LHCN-M2 (cell line): ENCODE results near the gene EFCAB8. TPM values are rescaled to one million over a fixed set of nuclear protein-coding genes. Genes with fewer than 3 reads are reported as not detected.

ENCODE experiments used
- DNase-seq: peaks from one replicate; pipeline ENCODE4 v3.0.0-alpha.2; 2012; ENCODE audit warnings: low read depth
- total RNA-seq: library from RNA; depleted of rRNA; stranded (reverse); fragments of >200 nt; gene quantifications from 2 replicates; pipeline ENCODE4 v1.2.3, GENCODE V29; 2014

EFCAB8 gene
- total RNA-seq, 1 experiment from 2014 or later = 0.17 TPM

DNA sequence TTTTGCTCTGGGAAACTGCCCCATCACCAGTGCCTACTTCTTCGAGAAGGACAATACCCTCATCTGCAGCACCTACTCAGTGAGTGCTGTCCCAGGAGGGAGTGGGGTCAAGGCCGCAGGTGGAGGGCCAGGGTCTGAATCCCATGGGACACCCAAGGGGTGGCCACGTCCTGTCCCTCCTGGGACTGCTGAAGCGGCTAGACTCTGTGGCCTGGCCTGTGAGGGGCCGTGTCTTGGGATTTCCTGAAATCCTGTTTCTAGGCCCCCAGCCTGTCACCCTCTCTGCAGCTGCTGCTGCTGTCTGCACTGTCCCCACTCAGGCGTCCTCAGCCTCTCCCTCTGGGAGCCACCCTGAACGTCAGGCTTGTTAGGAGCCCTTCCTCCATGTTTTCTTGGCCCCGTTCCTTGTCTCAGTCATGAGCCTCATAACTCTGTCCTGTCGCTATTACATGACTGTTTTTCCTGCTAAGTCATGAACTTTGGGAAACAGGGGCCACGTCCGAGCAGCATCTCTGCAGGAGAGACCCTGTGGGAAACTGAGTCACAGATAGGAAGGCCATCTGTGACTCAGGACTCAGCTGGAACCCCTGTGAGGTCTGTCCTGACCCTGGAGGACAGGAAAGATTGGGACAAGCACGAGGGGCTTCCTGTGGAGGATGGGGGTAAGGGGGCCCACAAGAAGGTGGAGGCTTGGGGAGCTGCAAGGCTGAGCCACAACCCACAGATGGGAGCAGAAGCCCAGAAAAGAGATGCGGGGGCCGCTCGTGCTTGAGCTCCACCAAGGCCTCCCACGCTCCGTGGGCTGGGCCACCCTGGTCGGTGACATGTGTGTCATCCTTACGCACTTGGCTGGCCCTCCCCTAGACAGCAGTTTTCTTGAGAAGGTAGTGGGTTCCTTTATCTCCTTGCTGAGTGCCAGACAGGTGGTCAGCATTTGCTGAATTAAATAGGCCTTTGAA is 49.9 kb downstream of the EFCAB8 start:
- no peak for DNase-seq

DNA sequence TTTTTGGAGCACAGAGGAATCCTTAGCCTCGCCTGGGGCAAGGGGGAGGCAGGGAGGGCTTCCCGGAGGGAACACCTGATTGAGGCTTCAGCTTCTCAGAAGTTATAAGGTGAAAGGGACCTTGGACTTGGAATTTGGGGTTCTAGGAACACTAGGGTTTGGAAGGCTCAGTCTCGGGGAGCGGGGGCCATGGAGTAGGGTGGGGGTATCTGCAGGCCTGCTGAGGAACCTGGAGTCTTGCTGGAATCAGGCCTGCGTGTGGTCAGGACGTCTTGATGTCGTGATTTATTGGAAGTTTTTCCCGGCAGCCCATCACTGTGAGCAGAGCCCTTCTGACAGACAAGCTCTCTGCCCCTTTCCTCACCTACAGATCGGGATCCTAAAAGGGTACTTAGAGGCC is 50.7 kb downstream of the EFCAB8 start:
- DNase-seq = no peak

DNA sequence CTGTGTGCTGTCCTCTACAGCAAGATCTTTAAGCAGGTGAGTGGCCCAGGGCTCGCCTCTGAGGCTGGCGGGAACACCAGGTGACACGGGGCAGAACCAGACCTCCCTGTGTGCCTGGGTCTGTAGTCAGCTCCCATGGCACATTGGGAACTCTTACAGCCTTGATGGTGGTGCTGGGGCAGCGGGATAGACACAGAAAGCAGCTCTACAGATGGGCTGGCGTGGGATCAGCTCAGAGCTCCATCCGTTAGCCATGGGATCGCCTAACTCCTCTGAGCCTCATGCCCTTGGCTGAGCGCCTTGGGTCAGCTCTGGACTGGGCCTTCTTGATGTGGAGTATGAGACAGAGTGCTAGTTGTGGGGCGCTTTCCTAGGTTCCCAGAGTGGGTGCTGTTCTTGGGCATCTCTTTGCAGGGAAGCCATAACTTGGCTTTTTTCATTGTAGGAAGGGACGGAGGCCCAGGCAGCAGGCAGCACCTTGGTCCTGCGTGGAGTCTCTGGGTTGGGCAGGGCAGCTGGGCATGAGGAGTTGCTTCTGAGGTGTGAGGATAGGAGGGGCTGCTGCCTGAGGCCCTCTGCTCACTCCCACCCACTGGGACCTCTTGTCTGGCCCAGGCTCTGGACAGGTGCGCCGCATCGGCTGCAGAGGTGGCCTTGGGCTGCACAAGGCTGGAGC is 51.3 kb downstream of the EFCAB8 start:
- DNase-seq = no peak

DNA sequence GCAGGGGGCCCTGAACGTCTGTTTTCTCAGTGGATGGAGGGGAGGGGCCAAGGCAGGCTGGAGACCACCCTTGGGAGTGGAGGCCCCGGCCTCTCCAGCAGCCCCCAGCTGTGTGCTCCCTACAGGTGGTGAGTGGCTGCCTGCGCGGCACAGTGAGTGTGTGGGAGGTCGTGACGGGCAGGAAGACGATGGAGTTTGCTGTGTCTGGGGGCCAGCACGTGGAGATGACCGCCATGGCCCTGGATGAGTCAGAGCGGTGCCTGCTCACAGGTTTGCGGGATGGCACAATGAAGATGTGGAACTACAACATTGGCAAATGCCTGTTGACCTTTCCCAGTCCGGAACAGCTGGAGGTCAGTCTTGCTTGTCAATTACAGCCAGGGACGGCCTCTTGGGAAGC is 52.6 kb downstream of the EFCAB8 start:
- DNase-seq = peak; percentile 22

DNA sequence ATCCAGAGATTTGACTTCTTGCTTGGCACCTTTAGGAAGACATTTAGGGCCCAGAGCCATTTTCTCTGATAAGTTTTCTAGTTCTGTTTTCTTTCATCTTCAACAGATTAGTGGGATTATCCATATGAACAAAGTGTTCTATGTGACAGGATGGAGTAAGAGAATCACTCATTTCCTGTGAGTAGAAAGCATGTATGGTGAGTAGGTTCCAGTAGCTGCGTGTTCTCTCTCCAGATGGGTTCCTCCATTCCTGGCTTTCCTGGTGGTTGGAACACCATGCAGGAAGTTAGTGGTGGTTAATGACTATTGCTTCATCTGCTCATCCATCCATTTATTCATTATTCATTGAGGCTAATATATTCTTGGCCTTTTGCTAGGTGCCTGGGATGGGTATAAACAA is 54.0 kb downstream of the EFCAB8 start:
- no peak for DNase-seq

DNA sequence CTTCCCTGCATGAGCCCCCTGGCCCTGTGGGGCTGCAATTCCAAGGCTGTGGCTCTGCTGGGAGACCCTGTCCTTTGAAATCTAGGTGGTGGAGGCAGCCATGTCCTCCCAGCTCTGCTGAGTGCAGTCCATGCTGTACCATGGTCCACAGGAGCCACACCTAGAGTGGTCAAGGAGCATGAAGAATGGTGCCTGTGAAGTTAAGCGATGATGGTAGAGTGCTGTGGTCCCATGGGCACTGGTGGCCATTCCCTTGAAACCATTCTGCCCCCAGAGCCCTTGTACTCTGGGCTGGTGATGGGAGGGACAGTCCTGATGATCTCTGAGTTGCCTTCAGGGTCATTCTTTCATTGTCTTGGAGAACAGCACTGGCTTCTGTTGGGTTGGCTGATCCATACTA is 55.3 kb downstream of the EFCAB8 start:
- no peak for DNase-seq

DNA sequence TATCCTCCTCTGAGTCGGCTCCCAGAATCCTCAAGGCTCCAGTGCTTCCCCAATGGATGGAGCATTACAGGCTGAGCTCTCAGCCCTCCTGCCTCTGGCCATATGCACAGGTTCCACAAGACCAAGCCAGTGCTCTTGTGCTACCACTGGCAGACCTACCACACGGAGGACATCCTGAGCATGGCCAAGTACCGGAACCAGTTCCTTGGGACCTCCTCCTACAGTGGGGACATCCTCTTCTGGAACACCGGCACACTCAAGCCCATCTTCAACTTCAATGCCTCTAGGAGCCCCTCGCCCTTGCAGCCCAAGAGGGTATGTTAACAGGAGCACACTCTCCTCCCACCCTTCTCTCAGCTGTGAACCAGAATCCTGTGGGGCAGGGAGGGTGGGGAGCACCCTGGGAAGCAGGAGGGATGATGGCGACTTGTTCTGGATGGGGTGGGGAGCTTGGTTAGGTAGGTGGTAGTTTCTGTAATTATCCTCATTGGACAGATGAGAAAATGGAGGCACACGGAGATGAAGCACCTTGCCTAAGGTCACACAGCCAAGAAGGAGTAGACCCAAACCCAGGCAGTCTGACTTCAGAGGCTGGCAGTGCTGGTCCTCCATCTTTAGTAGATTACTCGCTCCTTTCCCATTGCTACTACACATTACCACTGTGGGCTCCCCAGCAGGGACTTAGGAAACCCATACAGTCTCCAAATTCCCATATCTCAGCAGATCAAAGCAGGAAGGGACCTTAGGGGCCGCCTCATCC is 58.6 kb downstream of the EFCAB8 start:
- DNase-seq = no peak

DNA sequence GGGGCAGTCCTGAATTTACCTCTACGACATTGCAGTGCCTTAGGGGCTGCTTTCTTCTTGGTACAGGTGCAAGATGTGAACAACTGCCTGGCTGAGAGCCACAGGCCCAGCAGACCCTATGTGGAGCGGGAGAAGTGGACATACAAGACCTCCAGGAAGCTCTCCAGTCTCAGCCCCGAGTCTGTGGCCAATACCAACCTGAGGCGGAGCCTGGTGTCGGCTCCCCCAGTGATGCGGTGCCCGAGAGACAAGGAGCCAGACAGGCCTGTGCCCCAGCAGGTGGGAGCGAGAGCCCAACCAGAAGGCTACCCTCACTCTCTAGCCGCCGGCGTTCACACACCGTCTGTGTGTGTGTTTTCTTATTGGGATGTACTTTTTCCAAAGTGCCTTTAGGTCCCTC is 59.6 kb downstream of the EFCAB8 start:
- DNase-seq = no peak

DNA sequence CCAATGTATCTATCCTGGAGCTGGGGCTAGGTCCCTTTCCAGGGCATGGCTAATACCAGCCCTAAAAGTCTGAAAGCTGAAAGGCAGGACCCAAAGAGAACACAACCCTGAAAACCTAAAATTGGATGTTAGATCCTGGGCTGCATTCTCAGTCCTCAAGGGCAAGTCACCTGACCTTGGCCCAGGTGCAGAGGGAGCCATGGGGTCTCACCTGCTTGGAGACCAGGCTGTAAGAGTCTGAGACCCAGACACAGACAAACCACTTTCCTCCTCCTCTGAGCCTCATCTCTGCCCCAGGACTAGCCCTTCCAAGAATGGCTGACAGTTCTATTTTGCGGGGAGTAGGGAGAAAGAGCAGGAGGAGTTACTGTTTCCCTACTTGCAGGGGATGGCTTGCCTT is 60.0 kb downstream of the EFCAB8 start:
- DNase-seq = no peak

DNA sequence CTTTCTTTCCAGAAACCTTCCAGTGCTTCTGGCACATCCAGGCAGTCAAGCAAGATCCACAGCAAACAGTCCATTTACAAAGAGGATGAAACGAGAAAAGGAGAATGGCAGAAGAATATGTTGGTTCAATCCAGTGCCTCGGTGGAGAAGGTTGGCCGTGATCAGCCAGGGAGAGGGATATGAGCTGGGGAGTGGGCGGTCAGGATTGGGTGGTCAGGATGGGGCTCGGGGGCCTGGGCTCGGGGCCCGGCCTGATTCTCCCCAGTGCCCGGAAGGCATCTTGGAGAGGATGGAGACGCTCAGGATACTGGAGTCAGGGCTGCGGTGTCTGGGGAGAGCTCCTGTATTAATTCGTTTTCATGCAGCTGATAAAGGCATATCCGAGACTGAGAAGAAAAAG is 61.3 kb downstream of the EFCAB8 start:
- DNase-seq = no peak

DNA sequence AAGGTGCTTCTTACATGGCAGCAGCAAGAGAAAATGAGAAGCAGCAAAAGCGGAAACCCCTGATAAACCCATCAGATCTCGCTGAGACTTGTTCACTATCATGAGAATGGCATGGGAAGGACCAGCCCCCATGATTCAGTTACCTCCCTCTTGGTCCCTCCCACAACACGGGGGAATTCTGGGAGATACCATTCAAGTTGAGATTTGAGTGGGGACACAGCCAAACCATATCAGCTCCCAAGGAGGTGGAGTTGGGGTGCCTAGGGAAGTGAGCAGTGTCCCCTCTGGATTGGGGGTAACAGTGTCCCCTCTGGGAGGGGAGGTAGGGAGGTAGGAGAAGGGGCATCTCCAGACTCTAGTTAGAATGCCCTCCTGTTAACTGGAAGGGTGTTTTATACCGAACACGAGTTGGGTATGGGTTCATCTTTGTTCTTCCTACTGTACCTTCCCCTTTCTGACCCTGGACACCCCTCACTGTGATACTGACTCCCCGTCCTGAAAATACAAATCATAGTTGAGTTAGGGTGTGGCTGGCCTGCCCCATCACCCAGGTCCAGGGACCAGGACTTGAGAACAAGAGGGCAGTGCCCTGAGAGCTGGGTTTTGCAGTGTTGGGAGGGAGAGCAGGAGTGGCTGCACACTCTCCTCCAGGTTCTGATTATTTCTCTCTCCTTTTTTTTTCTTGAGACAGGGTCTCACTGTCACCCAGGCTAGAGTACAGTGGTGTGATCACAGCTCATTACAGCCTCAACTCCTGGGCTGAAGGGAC is 62.0 kb downstream of the EFCAB8 start:
- DNase-seq = no peak

DNA sequence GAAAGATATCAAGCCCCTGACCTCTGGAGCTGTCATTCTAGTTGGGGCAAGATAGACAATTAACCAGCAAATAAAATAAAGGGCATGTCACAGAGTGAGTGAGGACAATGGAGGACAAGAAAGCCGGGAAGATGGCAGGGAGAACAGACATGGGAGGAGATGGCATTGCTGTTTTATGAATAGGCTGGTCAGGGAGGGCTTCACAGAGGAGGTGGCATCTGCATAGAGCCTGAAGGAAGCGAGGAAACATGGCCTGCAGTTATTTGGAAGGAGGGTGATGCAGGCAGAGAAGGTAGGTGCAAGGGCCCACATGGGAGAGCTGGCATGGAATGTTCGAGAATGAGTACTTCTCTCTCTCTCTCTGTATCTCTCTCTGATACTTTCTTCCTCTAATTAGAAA is 63.7 kb downstream of the EFCAB8 start:
- DNase-seq = no peak

DNA sequence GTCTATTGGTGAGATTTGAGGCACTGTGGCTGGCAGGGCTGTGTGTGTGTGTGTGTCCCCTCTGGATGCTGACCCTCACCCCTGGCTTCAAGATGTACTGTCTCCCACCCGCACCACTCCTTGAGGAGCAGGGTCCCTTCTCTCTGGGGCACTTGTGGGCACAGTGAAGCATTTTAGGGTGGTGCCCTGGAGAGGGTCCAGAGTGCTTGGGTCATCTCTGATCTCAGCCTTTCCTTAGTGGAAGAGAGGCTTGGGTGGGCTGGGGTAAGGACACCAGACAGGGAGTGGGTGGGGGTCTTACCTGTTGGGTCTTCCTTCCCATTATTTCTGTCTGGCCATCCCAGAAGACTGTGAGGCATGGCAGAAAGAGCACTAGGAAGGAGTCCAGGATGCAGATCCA is 66.1 kb downstream of the EFCAB8 start:
- no peak for DNase-seq

DNA sequence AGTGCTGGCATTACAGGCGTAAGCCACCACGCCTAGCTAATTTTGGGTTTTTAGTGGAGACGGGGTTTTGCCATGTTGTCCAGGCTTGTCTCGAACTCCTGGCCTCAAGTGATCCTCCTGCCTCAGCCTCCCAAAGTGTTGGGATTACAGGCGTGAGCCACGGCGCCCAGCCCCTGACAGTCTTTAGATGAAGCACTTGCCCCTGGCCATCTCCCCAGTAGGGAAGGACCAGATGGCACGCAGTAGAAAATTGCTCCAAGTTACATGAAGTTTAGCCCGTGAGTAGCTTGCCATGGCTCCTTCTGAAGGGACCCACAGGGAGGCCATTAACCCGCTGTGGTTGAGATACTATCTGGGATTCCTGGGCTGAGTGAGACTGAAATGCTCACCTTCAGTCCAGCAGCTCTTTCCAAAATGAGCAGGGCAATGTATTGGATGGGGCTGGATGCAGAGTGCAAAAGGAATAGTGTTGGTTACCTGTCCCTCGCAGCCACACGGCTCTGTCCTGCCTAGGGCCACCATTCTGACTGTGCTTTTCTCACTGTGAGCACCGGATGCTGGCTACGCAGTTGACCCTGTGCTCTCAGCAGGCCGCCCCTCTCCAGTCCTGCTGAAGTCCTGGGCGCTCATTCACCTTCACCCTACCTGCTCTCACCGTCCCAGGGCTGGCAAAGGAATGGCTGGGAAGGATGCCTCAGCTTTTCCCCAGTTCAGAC is 66.9 kb downstream of the EFCAB8 start:
- no peak for DNase-seq

DNA sequence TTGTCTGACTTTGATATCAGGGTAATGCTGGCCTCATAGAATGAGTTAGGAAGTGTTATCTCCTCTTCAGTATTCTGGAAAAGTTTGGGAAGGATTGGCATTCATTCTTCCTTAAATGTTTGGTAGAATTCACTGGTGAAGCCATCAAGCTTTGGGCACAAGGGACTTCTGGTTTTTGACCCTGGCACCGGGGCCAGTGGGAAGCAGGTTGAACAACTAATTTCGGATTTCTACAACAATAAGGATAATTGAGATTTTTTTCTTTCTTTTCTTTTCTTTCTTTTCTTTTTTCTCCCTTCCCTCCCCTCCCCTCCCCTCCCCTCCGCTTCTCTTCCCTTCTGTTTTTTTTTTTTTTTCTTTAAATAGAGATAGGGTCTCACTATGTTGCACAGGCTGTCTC is 70.4 kb downstream of the EFCAB8 start:
- DNase-seq = no peak

DNA sequence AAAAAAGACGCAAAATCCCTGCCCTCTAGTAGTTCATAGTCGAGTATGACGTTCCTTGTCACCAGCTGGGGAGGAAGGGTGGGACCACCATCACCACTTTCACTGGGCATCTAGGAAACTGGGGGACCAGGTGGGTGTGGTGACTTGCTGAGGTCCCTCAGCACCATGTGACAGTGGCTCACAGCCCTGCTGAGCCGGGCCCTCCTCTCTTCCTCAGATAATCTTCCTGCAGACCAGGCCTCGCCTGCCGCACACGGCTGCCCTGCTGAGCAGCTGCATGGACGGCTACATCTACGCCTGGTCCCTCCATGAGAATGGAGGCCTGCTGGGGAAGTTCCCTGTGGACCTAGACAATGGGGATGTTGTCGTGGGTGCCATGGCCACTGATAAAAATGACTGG is 71.5 kb downstream of the EFCAB8 start:
- no peak for DNase-seq

DNA sequence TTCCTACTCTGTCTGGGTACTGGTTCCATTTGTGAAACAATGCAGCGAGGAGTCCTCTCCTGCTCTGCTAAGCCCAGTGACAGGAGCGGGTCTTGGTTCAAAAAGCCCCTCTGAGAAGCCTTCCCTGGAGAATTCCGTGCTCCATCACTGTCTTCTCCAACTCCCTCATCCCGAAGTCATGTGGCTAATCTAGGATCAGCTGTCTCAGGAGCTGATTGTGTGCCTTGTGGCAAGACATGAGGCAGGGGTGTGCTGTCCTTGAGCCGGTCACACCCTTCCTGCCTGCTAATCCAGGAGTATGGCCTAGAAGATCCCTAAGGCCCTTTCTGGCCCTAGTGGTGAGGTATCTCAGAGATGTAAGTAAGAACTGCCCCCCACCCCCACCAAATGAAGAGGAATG is 72.0 kb downstream of the EFCAB8 start:
- no peak for DNase-seq

DNA sequence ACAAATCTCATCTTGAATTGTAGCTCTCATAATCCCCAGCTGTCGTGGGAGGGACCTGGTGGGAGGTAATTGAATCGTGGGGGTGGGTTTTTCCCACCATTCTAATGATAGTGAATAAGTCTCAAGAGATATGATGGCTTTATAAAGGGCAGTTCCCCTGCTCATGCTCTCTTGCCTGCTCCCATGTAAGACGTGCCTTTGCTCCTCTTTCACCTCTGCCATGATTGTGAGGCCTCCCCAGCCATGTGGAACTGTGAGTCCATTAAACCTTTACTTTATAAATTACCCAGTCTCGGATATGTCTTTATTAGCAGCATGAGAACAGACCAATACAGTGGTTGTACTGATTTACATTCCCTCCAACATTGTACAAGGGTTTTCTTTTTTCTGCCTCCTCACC is 75.9 kb downstream of the EFCAB8 start:
- DNase-seq = no peak

DNA sequence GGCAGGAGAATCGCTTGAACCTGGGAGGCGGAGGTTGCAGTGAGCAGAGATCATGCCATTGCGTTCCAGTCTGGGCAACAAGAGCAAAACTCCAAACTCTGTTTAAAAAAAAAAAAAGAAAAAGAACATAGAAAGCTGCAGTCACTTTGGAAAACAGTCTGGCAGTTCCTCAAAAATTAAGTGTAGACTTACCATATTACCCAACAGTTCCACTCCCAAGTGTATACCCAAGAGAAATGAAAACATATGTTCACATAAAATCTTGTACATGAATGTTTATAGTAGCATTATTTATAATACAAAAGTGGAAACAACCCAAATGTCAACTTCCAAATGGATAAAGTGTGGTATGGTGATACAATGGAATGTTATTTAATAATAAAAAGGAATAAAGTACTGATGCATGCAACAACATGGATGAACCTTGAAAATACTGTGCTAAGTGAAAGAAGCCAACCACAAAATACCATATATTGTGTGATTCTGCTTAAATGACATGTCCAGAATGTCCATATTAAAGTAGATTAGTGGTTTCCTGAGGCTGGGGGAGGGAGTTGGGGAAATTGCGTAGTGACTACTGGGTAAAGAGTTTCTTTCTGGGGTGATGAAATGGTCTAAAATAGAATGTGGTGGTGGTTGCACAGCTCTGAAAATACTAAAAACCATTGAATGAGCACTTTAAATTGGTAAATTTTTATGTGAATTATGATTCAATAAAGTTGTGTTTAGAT is 82.6 kb downstream of the EFCAB8 start:
- DNase-seq = no peak

DNA sequence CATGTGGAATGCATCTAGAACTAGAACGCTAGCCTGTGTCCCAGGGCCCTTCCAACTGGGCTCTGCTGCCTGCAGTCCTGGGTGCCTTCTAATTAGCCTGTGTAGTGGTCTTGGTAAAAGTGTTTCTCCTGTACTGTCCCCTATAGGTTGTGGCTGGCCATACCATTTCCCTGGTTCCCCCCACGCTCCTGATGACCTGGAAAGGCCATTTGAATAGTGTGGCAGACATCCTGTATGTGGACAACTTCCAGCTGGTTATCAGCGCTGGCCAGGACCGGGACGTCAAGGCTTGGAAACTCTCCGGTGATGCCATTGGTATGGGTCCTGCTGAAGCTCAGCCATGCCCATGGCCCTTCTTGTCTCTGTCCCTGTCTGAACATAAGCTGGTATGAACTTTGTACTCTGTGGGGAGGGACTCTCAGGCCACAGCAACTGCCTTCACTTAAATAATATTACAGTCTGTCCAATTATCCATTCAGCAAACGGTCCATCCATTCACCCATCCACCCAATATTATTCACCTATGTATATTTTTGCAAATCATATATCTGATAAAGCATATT is 84.8 kb downstream of the EFCAB8 start:
- DNase-seq = no peak
